ENCODE data around the gene GSS.
"Not testable (repeated sequence)": the region's sequence is repeated elsewhere in the genome, so short reads cannot be mapped to it uniquely, and the experiment has no call there.

Gene GSS

DNA sequence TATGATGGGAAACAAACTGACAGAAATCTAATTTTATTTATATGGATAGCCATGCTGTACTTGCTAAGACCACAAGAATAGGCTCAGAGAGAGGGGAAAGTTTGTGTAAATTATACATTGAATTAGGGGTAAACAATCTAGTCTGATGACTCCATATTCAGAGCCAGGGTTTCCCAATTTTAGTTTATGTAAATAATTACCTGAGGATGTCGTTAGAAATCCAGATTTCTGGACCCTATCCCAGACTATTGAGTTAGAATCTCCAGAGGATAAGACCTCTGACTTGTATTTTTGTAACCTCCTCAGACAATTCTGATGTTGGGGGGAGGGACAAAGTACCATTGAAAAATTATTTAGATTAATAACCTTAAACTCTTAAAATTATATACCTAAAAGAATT is 60.9 kb downstream of the GSS start:
- DNase-seq = no peak

DNA sequence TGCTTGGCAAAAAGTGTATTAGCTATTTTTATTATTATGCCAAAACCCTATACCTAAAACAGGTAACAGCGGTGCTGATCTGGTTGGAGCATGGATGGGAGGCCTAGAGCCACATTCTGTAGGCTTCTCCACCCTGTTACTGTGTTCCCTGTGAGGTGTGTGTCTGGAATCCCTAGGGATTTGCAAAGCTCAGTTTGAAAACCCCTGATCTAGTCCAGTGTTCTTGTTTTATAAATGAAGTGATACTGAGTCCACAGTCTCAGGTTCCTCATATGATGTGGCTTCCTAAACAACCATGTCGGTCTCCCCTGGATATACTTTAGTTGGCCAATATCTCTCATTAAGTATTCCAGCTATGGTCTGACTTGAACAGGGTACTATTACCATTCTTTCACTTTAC is 62.9 kb downstream of the GSS start:
- DNase-seq = no peak

- no peak for DNase-seq
Measured at GRCh38 chr20:34891166-34892062, 64.2 kb downstream of the GSS start.

- DNase-seq = no peak
Measured at GRCh38 chr20:34888468-34888867, 67.1 kb downstream of the GSS start.

GRCh38 chr20:34887023-34887422 is 68.6 kb downstream of the GSS start:
- no peak for DNase-seq

DNA sequence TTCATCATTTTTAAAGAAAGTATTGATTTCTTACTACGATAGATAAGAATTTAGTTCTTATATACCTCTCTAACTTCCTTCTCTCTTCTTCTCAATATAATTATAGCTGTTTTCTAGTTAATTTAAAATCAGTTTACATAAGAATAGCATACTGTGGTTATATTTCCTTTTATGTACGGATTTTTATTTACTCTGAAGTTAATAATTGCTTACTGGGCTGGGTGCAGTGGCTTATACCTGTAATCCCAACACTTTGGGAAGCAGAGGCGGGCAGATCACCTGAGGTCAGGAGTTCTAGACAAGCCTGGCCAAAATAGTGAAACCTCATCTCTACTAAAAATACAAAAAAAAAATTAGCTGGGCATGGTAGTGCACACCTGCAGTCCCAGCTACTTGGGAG is 69.5 kb downstream of the GSS start:
- no peak for DNase-seq

- no peak for DNase-seq
Measured at GRCh38 chr20:34884260-34884659, 71.3 kb downstream of the GSS start.

DNA sequence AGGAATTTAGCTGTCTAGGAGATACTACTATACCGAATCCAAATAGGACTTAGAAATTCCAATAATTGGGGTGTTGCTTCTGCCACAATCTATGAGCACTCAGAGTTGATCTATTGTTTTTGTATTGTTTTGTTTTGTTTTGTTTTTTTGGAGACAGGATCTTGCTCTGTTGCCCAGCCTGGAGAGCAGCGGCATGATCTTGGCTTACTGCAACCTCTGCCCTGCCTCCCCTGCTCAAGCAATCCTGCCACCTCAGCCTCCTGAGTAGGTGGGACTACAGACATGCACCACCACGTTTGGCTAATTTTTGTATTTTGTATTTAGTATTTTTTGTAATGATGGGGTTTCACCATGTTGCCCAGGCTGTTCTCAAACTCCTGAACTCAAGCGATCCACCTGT is 71.8 kb downstream of the GSS start:
- DNase-seq = no peak

DNA sequence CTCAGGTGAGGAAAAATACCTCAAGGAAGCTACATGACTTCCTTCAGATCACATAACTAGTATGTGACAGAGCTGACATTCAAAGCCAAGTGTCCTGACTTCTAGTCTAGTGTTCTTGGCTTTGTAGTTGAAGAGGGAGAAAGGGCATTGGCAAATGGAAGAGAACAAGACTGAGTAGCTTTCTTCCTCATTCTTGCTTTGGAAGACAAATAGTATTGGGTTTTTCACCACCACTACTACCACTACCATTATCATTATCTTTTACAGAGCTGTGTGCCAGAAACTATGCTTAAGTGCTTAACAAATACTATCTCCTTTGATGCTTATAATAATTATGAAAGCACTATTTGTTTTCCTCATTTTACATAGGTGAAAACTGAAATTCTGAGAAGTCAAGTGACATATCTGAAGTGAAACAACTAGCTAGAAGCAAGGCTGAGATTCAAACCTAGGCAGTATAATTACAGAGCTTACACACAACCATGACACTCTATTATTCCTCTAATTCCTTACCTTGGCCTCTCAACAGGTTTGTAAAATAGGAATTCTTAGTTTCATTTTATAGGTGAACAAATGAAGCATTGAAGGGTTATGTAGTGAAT is 72.4 kb downstream of the GSS start:
- no peak for DNase-seq

DNA sequence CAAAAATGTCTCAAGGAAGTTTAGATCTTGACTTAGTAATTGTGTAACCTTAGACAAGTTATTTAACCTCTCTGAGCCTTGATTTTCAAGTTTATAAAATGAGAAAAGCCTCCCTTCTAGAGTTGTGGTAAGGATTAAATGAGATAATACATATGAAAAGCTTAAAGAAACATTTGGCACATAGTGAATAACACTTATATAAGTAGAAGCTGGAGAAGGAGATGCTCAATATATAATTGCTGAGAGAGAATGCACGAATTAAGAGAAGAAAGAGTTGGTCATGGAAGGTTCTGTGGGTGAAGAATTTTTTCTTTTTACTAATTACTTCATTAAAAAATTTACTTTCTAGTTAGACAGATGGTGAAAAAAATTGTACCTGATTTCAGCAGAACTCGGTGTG is 73.9 kb downstream of the GSS start:
- no peak for DNase-seq

GRCh38 chr20:34880971-34881370 is 74.6 kb downstream of the GSS start:
- DNase-seq = not testable (repeated sequence)

DNA sequence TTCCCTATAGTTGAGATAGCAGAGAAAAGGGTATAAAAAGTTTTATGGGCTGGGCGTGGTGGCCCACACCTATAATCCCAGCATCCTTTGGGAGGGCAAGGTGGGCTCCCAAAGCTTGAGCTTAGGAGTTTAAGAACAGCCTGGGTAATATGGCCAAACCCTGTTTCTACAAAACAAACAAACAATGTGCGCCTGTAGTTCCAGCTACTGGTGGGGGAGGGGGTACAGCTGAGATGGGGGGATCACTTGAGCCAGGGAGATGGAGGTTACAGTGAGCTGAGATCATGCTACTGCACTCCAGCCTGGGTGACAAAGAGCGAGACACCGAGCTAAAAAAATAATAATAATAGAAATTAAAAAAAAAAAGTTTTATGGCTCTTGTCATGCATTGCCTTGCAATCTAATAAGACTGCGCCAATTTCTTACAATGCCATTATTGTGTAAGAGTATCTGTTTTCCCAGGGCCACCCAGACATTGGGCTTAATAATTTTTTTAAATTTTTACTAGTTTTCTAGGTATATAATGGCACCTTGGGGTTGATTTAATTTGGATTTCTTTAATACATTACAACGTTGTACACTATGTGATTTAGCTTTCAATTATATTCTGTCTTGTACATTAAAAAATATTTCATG is 75.3 kb downstream of the GSS start:
- DNase-seq = no peak

Measured in NCI-H748 treated with DMSO at 0.1 percent for 48 hours (cell line).